Stimulated activated CD4-positive, alpha-beta T cell treated with anti-CD3 and anti-CD28 coated beads, Interleukin-15, amount 100 ng/mL, for 48 hours (primary cell): ENCODE data around the gene ANO2.
"Not testable (repeated sequence)": the region's sequence is repeated elsewhere in the genome, so short reads cannot be mapped to it uniquely, and the experiment has no call there.

Experiments
- DNase-seq, 2 donors: peaks; one replicate each; pipeline ENCODE4 v3.0.0-alpha.2; 2020; ENCODE audit warnings: low read depth in 2 of 2

ANO2 gene

GRCh38 chr12:5818877-5819276, 126.2 kb downstream of the ANO2 start:
- not testable (repeated sequence) for DNase-seq

GRCh38 chr12:5817246-5817645, 127.8 kb downstream of the ANO2 start:
- DNase-seq: no peak

GRCh38 chr12:5809586-5809985, 135.5 kb downstream of the ANO2 start:
- no peak for DNase-seq

- no peak for DNase-seq
These were observed 136.1 kb downstream of the ANO2 start for GRCh38 chr12:5808981-5809380.

- no peak for DNase-seq
These were observed 137.4 kb downstream of the ANO2 start for GRCh38 chr12:5807514-5808219.

GRCh38 chr12:5807090-5807414, 138.0 kb downstream of the ANO2 start:
- no peak for DNase-seq

GRCh38 chr12:5806371-5807089, 138.5 kb downstream of the ANO2 start:
- DNase-seq: no peak

- DNase-seq: no peak
These were observed 141.5 kb downstream of the ANO2 start for GRCh38 chr12:5803532-5803931.

GRCh38 chr12:5798242-5799015, 146.6 kb downstream of the ANO2 start:
- DNase-seq: no peak

- DNase-seq: no peak
These were observed 147.4 kb downstream of the ANO2 start for GRCh38 chr12:5797661-5798060.

GRCh38 chr12:5796959-5797225, 148.2 kb downstream of the ANO2 start:
- no peak for DNase-seq

GRCh38 chr12:5796171-5796958, 148.7 kb downstream of the ANO2 start:
- peak in 1 of 2 donors; percentile 4 for DNase-seq

- DNase-seq: no peak
These were observed 150.9 kb downstream of the ANO2 start for GRCh38 chr12:5794156-5794555.

GRCh38 chr12:5792343-5792742, 152.7 kb downstream of the ANO2 start:
- DNase-seq: no peak

GRCh38 chr12:5789469-5789968, 155.5 kb downstream of the ANO2 start:
- no peak for DNase-seq

GRCh38 chr12:5787828-5788227, 157.2 kb downstream of the ANO2 start:
- no peak for DNase-seq

- DNase-seq: no peak
These were observed 159.5 kb downstream of the ANO2 start for GRCh38 chr12:5785601-5786000.

- DNase-seq: no peak
These were observed 160.5 kb downstream of the ANO2 start for GRCh38 chr12:5784462-5785130.

- DNase-seq: no peak
These were observed 161.7 kb downstream of the ANO2 start for GRCh38 chr12:5783289-5783920.

- DNase-seq: no peak
These were observed 164.5 kb downstream of the ANO2 start for GRCh38 chr12:5780536-5780935.

- no peak for DNase-seq
These were observed 165.7 kb downstream of the ANO2 start for GRCh38 chr12:5779401-5779800.
